Skeletal muscle satellite cell (primary cell): ENCODE data around the gene LPAR5. TPM values are rescaled to one million over a fixed set of nuclear protein-coding genes. Genes with fewer than 3 reads are reported as not detected.

Experiments
- H3K27me3 ChIP-seq: 2 replicates; pipeline ENCODE4 v1.7.0; 2013; ENCODE audit warnings: low read length; ENCODE audit not compliant: control insufficient read depth, insufficient read depth
- H3K36me3 ChIP-seq: 2 replicates; pipeline ENCODE4 v1.7.0; 2013; ENCODE audit warnings: mild to moderate bottlenecking, control low read depth, low read length; ENCODE audit not compliant: insufficient read depth
- H3K4me1 ChIP-seq: 2 replicates; pipeline ENCODE4 v1.7.0; 2013; ENCODE audit warnings: low read length; ENCODE audit not compliant: control insufficient read depth, insufficient read depth
- H3K4me2 ChIP-seq: 2 replicates; pipeline ENCODE4 v1.7.0; 2013; ENCODE audit warnings: mild to moderate bottlenecking, low read length
- H3K4me3 ChIP-seq: 2 replicates; pipeline ENCODE4 v1.7.0; 2013; ENCODE audit warnings: low read length
- H3K9ac ChIP-seq: 2 replicates; pipeline ENCODE4 v1.7.0; 2013; ENCODE audit warnings: mild to moderate bottlenecking, low read depth, low read length, moderate library complexity
- H3K9me3 ChIP-seq: replicated peaks from 2 replicates; pipeline ENCODE4 v1.7.0; 2013; ENCODE audit warnings: mild to moderate bottlenecking, control low read depth, low read length
- total RNA-seq: library from RNA; depleted of rRNA; stranded (reverse); fragments of >200 nt; gene quantifications from 2 replicates; pipeline ENCODE4 v1.2.3, GENCODE V29; 2012; rRNA removed

Gene LPAR5
- total RNA-seq: not detected in 2 replicates

GRCh38 chr12:6635856-6636531 lies at the start of gene LPAR5:
Gene LPAR5 (minus strand): TSS chr12:6635959. CDS start chr12:6621248, 14,711 bp downstream.
- peaks cover 7% of the 10 kb centered on the region for H3K4me1 ChIP-seq

GRCh38 chr12:6684609-6685008 lies 48.9 kb upstream of the LPAR5 start:
- Histone ChIP-seq H3K27me3 (no peaks in the 10 kb centered on the region), H3K4me1 (peaks cover 12% of the 10 kb centered on the region), H3K9ac (no peak overlapping the region), H3K4me3 (no peak overlapping the region), H3K9me3 (no peaks in the 10 kb centered on the region), H3K36me3 (peaks cover 25% of the 10 kb centered on the region), H3K4me2 (no peak overlapping the region)

More at GRCh38 chr12:6635856-6636531, at the start of gene LPAR5:
- Histone ChIP-seq H3K4me2 (no peak within 1 kb of the TSS), H3K9me3 (no peaks in the 10 kb centered on the region), H3K4me3 (no peak within 1 kb of the TSS), H3K36me3 (no peaks in the 10 kb centered on the region), H3K9ac (no peak within 1 kb of the TSS), H3K27me3 (peaks cover 16% of the 10 kb centered on the region)

DNA sequence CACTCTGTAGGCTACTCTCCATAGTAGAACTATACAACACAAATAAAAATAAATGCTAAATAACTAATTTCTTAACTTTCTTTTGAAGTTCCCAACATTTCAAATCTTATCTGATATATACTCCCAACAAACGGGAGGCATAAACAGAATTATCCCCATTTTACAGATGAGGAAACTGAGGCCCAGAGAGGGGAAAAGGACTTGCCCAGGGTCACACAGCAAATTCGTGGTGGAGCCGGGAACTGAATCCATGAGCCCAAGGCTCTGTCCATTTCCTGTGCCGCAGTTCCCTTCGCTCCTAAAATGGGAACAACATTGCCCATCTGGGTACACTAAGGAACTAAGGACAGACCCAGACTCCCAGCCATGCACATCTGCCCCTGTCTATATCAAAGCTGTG lies 41.2 kb upstream of the LPAR5 start:
- no peak overlapping the region for H3K4me3 ChIP-seq
- H3K4me2 ChIP-seq: no peak overlapping the region
- H3K9ac ChIP-seq: no peak overlapping the region
- H3K9me3 ChIP-seq: no peaks in the 10 kb centered on the region
- no peaks in the 10 kb centered on the region for H3K27me3 ChIP-seq
- H3K4me1 ChIP-seq: no peaks in the 10 kb centered on the region
- peaks cover 79% of the 10 kb centered on the region for H3K36me3 ChIP-seq

- Histone ChIP-seq H3K4me3 (no peak overlapping the region), H3K36me3 (peaks cover 86% of the 10 kb centered on the region), H3K27me3 (no peaks in the 10 kb centered on the region), H3K4me2 (no peak overlapping the region), H3K9me3 (no peaks in the 10 kb centered on the region), H3K9ac (no peak overlapping the region), H3K4me1 (no peaks in the 10 kb centered on the region)
Measured at GRCh38 chr12:6672143-6672542, 36.4 kb upstream of the LPAR5 start.

DNA sequence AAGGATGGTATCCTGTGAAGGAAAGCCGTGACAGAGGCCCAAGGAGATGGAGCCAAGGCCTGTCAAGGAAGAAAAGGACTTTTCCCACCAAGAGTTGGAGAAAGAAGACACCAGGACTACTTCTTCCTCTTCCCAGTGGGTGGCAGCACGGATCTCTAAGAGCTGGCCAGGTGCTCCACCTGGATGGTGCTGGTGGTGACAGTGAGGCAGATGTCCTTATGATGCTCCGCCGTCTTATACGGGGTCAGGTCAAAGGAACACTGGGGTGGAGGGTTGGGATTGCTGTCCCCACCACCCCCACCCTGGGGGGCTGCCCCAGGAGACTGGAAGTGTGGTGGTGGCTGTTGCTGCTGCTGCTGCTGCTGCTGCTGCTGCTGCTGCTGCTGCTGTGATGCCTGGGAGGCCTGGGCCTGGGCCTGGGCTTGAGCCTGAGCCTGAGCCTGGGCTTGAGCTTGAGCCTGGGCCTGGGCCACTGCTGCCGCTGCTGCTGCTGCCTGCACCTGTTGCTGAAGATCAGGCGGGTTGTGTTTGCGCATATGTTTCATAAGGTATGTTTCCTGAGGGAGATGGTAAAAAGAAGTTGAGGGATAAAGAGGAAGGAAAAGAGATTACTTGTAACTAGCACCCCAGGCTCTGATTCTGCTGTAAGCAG lies 31.9 kb upstream of the LPAR5 start:
- no peak overlapping the region for H3K4me2 ChIP-seq
- no peaks in the 10 kb centered on the region for H3K4me1 ChIP-seq
- no peaks in the 10 kb centered on the region for H3K9me3 ChIP-seq
- peaks cover 54% of the 10 kb centered on the region for H3K36me3 ChIP-seq
- no peak overlapping the region for H3K4me3 ChIP-seq
- no peaks in the 10 kb centered on the region for H3K27me3 ChIP-seq
- H3K9ac ChIP-seq: no peak overlapping the region

GRCh38 chr12:6666211-6666610 lies 30.5 kb upstream of the LPAR5 start:
- Histone ChIP-seq H3K36me3 (peaks cover 41% of the 10 kb centered on the region), H3K9ac (no peak overlapping the region), H3K4me2 (no peak overlapping the region)

GRCh38 chr12:6664902-6665301 lies 29.1 kb upstream of the LPAR5 start:
- Histone ChIP-seq H3K27me3 (no peaks in the 10 kb centered on the region), H3K9me3 (no peaks in the 10 kb centered on the region), H3K4me2 (no peak overlapping the region), H3K9ac (no peak overlapping the region), H3K4me1 (peaks cover 7% of the 10 kb centered on the region), H3K36me3 (peaks cover 28% of the 10 kb centered on the region), H3K4me3 (no peak overlapping the region)

More at GRCh38 chr12:6666211-6666610, 30.5 kb upstream of the LPAR5 start:
- Histone ChIP-seq H3K4me3 (no peak overlapping the region), H3K9me3 (no peaks in the 10 kb centered on the region), H3K27me3 (no peaks in the 10 kb centered on the region), H3K4me1 (peaks cover 7% of the 10 kb centered on the region)

DNA sequence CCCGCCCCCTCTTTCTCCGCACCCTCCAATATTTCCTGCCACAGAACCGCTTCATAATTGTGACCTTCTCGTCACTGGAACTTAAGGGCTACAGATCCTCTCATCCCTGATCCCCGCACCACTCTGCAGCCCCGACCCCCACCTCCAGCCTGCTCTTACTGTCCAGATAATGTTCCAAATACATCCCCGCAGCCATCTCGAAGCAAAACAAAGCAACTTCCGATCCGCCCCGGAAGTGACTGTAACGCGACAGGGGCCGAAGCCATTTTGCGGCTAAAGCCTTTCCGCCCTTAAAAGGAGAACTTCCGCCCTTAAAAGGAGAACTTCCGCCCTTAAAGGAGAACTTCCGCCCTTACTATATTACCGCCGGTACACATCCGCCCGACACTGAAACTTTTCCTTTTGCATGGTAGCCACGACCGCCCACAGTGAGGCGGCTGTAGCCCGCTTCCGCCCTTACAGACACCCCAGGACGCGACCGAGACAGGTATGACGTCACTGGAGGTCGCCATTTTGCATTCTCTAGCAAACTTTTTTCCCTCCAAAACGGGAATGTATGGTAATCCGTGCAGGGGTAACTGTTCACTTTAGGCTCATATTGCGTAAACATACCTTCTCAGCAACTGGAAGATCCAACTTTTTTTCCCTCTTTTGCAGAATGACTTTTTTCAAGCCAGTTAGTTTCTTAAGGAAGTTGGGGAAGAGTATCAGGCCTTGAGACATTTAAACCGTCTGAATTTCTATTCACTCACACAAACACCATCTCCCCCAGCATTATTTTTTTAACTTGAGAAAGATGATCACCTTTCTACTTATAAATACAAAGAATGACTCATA lies 27.4 kb upstream of the LPAR5 start, which contains the start of gene ING4:
ING4 (minus strand) TSS at position 214 of the 837 bp plus-strand sequence; CDS start at position 196, 18 bp downstream.
- peak within 1 kb of the TSS; percentile 86 for H3K9ac ChIP-seq
- H3K4me3 ChIP-seq: peak within 1 kb of the TSS; percentile 90
- peaks cover 14% of the 10 kb centered on the region for H3K36me3 ChIP-seq
- peaks cover 7% of the 10 kb centered on the region for H3K4me1 ChIP-seq
- no peaks in the 10 kb centered on the region for H3K27me3 ChIP-seq
- H3K9me3 ChIP-seq: no peaks in the 10 kb centered on the region
- H3K4me2 ChIP-seq: peak within 1 kb of the TSS; percentile 85

DNA sequence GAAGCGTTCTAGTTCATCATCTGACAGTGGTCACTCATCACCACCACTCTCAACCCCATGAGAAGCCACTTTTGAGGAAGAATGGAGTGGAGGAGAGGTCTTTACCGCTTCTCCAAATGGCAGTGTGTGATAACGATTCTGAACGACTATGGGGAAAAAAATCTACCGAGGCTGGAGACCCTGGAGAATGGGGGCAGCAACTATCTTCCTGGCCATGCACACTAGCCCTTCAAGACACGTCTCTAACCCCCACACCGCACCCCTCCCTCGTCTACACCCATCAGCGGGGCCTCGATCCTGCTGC lies 26.8 kb upstream of the LPAR5 start:
- peaks cover 8% of the 10 kb centered on the region for H3K36me3 ChIP-seq
- H3K4me2 ChIP-seq: peak overlapping the region; percentile 85
- peaks cover 7% of the 10 kb centered on the region for H3K4me1 ChIP-seq
- H3K4me3 ChIP-seq: peak overlapping the region; percentile 90
- peak overlapping the region; percentile 86 for H3K9ac ChIP-seq
- no peaks in the 10 kb centered on the region for H3K27me3 ChIP-seq
- H3K9me3 ChIP-seq: no peaks in the 10 kb centered on the region

- H3K4me2 ChIP-seq: no peak overlapping the region
- H3K4me3 ChIP-seq: no peak overlapping the region
- H3K9ac ChIP-seq: no peak overlapping the region
- H3K4me1 ChIP-seq: no peaks in the 10 kb centered on the region
- no peaks in the 10 kb centered on the region for H3K9me3 ChIP-seq
- H3K27me3 ChIP-seq: no peaks in the 10 kb centered on the region
- H3K36me3 ChIP-seq: peaks cover 39% of the 10 kb centered on the region
Measured at GRCh38 chr12:6653987-6654386, 18.2 kb upstream of the LPAR5 start.

GRCh38 chr12:6653342-6653741 lies 17.6 kb upstream of the LPAR5 start:
- no peaks in the 10 kb centered on the region for H3K4me1 ChIP-seq
- no peaks in the 10 kb centered on the region for H3K9me3 ChIP-seq
- no peak overlapping the region for H3K4me3 ChIP-seq
- peaks cover 39% of the 10 kb centered on the region for H3K36me3 ChIP-seq
- no peaks in the 10 kb centered on the region for H3K27me3 ChIP-seq
- no peak overlapping the region for H3K4me2 ChIP-seq
- no peak overlapping the region for H3K9ac ChIP-seq
